SU-DHL-6 (cell line): Measurements from ENCODE around the gene CHMP6.

Source experiments
- EZH2phosphoT487 ChIP-seq: fragments of 200-600 bp; sonication (generic), shearing (Covaris generic); conservative IDR thresholded peaks from 2 replicates; pipeline ENCODE4 v1.6.1; 2018; ENCODE audit warnings: mild to moderate bottlenecking, antibody characterized with exemption, low read length, moderate library complexity, mixed read lengths
- TF ChIP-seq, protein P1 (sequence below): fragments of 200-600 bp; sonication (generic); IDR thresholded peaks from one replicate; pipeline ENCODE4 v1.5.1; 2017; ENCODE audit warnings: antibody characterized with exemption, mild to moderate bottlenecking, low read length, moderate library complexity; ENCODE audit not compliant: insufficient read depth, poor library complexity, severe bottlenecking

DNA sequence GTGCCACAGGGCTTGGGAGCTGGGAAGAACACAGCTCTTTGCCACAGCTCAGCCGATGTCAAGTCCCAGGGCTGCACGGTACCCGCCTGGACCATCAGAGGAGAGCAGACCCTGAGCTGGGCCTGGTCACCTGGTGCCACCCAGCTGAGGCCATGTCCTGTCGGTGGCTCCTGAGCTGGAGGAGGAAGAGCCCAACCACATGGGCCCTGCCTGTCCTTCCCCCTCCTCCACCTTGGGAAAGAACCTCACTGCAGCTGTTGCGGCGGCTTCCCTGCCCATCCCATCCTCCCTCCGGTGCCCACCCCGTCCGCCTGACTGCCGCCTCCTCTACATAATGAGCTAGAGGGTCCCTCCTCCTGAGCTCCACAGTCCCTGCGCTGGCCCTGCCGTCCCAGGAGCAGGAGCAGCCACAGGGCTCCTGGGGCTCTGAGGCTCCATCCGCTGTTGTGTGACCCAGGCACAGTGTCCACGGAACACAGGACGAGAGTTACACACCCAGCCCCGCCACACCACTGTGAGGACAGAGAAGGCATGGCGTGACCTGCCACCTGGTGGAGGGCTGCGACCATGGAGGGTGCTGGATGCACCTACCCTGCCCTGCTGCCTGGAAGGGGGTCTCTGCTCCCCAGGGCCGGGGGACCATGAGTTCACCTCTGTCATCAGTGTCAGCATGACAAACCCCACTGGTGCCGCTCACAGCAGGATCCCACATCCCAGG lies 21.4 kb upstream of the CHMP6 start:
- TF ChIP-seq, protein P1, sequence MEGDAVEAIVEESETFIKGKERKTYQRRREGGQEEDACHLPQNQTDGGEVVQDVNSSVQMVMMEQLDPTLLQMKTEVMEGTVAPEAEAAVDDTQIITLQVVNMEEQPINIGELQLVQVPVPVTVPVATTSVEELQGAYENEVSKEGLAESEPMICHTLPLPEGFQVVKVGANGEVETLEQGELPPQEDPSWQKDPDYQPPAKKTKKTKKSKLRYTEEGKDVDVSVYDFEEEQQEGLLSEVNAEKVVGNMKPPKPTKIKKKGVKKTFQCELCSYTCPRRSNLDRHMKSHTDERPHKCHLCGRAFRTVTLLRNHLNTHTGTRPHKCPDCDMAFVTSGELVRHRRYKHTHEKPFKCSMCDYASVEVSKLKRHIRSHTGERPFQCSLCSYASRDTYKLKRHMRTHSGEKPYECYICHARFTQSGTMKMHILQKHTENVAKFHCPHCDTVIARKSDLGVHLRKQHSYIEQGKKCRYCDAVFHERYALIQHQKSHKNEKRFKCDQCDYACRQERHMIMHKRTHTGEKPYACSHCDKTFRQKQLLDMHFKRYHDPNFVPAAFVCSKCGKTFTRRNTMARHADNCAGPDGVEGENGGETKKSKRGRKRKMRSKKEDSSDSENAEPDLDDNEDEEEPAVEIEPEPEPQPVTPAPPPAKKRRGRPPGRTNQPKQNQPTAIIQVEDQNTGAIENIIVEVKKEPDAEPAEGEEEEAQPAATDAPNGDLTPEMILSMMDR = peak; percentile 43
- TF ChIP-seq EZH2phosphoT487 = no peak
